PC-3 (cell line): Measurements from ENCODE around the gene CILP. TPM values are rescaled to one million over a fixed set of nuclear protein-coding genes. Genes with fewer than 3 reads are reported as not detected.
A peak's percentile ranks its signal among the peaks of the same experiment; 100 is the strongest.

Source experiments
- ATAC-seq: fragments of 200-7000 bp; cut with Tn5 transposase; 2 replicates; pipeline ENCODE4 v1.9.1; 2020; ENCODE audit warnings: mild to moderate bottlenecking, moderate library complexity
- Bru-seq: library from RNA; stranded (reverse); fragments of 400-500 nt; gene quantifications from one replicate; lab custom pipeline; 2021; lab: Mats Ljungman, UMichigan
- BruChase-seq, 2 experiments: library from RNA; stranded (reverse); fragments of 400-500 nt; gene quantifications; one replicate each; lab custom pipeline; 2021; lab: Mats Ljungman, UMichigan
- BruUV-seq: library from RNA; stranded (reverse); fragments of 400-500 nt; replicated peaks from 2 replicates; lab custom pipeline; 2021; lab: Mats Ljungman, UMichigan
- CTCF ChIA-PET: fragments of 300-600 bp; sonication (Branson Sonifier 250); formaldehyde crosslinking; loops from one replicate; lab custom pipeline; 2022; ENCODE audit warnings: antibody characterized with exemption; lab: Charles Lee
- POLR2A ChIA-PET: fragments of 300-600 bp; sonication (Branson Sonifier 250); formaldehyde crosslinking; loops from one replicate; lab custom pipeline; 2022; ENCODE audit warnings: antibody characterized with exemption; ENCODE audit not compliant: unreplicated experiment; lab: Charles Lee
- DNase-seq: peaks from one replicate; pipeline ENCODE4 v3.0.0-alpha.2; 2015
- H2AFZ ChIP-seq: fragments of 300-600 bp; sonication (generic); 2 replicates; pipeline ENCODE4 v1.6.0; 2016; ENCODE audit warnings: antibody characterized with exemption, low read length
- H3F3A ChIP-seq: fragments of 300-600 bp; sonication (generic); one replicate; pipeline ENCODE4 v1.6.0; 2017; ENCODE audit warnings: antibody characterized with exemption, low read length, control low read depth, mild to moderate bottlenecking; ENCODE audit not compliant: unreplicated experiment
- H3K27ac ChIP-seq: fragments of 300-600 bp; sonication (generic); 2 replicates; pipeline ENCODE4 v1.5.1; 2016; ENCODE audit warnings: mild to moderate bottlenecking, low read length
- H3K27me3 ChIP-seq: fragments of 300-600 bp; sonication (generic); 2 replicates; pipeline ENCODE4 v1.6.1; 2016; ENCODE audit warnings: low read length, mixed read lengths
- H3K36me3 ChIP-seq: fragments of 300-600 bp; sonication (generic); 2 replicates; pipeline ENCODE4 v1.6.1; 2016; ENCODE audit warnings: low read depth, mixed run types, low read length, mixed read lengths
- H3K4me1 ChIP-seq: fragments of 300-600 bp; sonication (generic); 2 replicates; pipeline ENCODE4 v1.5.1; 2016; ENCODE audit warnings: low read length; ENCODE audit not compliant: insufficient read depth
- H3K4me2 ChIP-seq: fragments of 300-600 bp; sonication (generic); 2 replicates; pipeline ENCODE4 v1.6.0; 2016; ENCODE audit warnings: low read length
- H3K4me3 ChIP-seq: fragments of 300-600 bp; sonication (generic); 2 replicates; pipeline ENCODE4 v1.5.1; 2016; ENCODE audit warnings: mild to moderate bottlenecking, low read length, mixed read lengths
- H3K79me2 ChIP-seq: fragments of 300-600 bp; sonication (generic); 2 replicates; pipeline ENCODE4 v1.6.1; 2017; ENCODE audit warnings: low read length, mixed read lengths
- H3K9ac ChIP-seq: fragments of 300-600 bp; sonication (generic); 2 replicates; pipeline ENCODE4 v1.6.0; 2016; ENCODE audit warnings: mild to moderate bottlenecking, low read length
- H3K9me2 ChIP-seq: fragments of 300-600 bp; sonication (generic); replicated peaks from 2 replicates; pipeline ENCODE4 v1.6.1; 2016; ENCODE audit warnings: mixed run types, low read length, mixed read lengths
- H3K9me3 ChIP-seq: fragments of 300-600 bp; sonication (generic); 2 replicates; pipeline ENCODE4 v1.6.1; 2016; ENCODE audit warnings: low read length, mixed read lengths
- H4K20me1 ChIP-seq: fragments of 300-600 bp; sonication (generic); 2 replicates; pipeline ENCODE4 v1.6.1; 2016; ENCODE audit warnings: low read length, mixed read lengths
- CTCF ChIP-seq: fragments of 300-600 bp; sonication (generic); conservative IDR thresholded peaks from 2 replicates; pipeline ENCODE4 v1.5.1; 2017; ENCODE audit warnings: antibody characterized with exemption, low read depth, mild to moderate bottlenecking, low read length
- EZH2 ChIP-seq: fragments of 300-600 bp; sonication (generic); IDR thresholded peaks from one replicate; pipeline ENCODE4 v1.6.1; 2017; ENCODE audit warnings: antibody characterized with exemption, mild to moderate bottlenecking, low read length; ENCODE audit not compliant: unreplicated experiment
- EZH2phosphoT487 ChIP-seq: fragments of 300-600 bp; sonication (generic); IDR thresholded peaks from 2 replicates; pipeline ENCODE4 v1.6.1; 2018; ENCODE audit warnings: mild to moderate bottlenecking, antibody characterized with exemption, low read length, borderline replicate concordance
- intact Hi-C: fragments of 100-400 bp; cut with micrococcal nuclease; formaldehyde crosslinking; loops from 2 replicates; pipeline ENCODE4 v1.9.0; 2023
- long read RNA-seq: library from polyadenylated mRNA; unstranded; transcript quantifications from one replicate; pipeline ENCODE4 v2.0.0, GENCODE V29; 2021; ENCODE audit not compliant: unreplicated experiment
- total RNA-seq: library from RNA; depleted of rRNA; stranded (reverse); fragments of >200 nt; gene quantifications from 2 replicates; pipeline ENCODE4 v1.2.3, GENCODE V29; 2014; rRNA removed

CILP gene
- not detected in 2 replicates for total RNA-seq
- Bru-seq, nascent RNA: percentile 16 among the genes with signal in this experiment
- percentile 21 among the genes with signal in this experiment for BruChase-seq, experiment 1, labeled RNA remaining after a 6-hour chase
- percentile 20 among the genes with signal in this experiment for BruChase-seq, experiment 2, labeled RNA remaining after a 2-hour chase
- long read RNA-seq: 0 reads

- H3F3A ChIP-seq: no peaks in the 10 kb centered on the region
- no peaks in the 10 kb centered on the region for H3K36me3 ChIP-seq
- H3K9me3 ChIP-seq: no peaks in the 10 kb centered on the region
- no peaks in the 10 kb centered on the region for H3K9me2 ChIP-seq
- H3K79me2 ChIP-seq: no peaks in the 10 kb centered on the region
- no peak within 1 kb of the TSS for H3K9ac ChIP-seq
- no peak within 1 kb of the TSS for H3K4me2 ChIP-seq
- H4K20me1 ChIP-seq: no peaks in the 10 kb centered on the region
- H3K4me1 ChIP-seq: no peaks in the 10 kb centered on the region
- DNase-seq: no peak
- H3K4me3 ChIP-seq: no peak within 1 kb of the TSS
- POLR2A ChIA-PET: no interaction called here
- CTCF ChIA-PET: no interaction called here
- TF ChIP-seq CTCF (no peak), EZH2phosphoT487 (no peak), EZH2 (no peak)
- no peak within 1 kb of the TSS for H2AFZ ChIP-seq
- ATAC-seq: no peak
- BruUV-seq: no TSS peak
- H3K27me3 ChIP-seq: no peaks in the 10 kb centered on the region
- no peak within 1 kb of the TSS for H3K27ac ChIP-seq
- intact Hi-C loops: no loop called here
Measured at GRCh38 chr15:65210770-65211481, at the start of gene CILP. CILP (minus strand) TSS chr15:65211473; CDS start chr15:65209755, 1,718 bp downstream.

GRCh38 chr15:65260968-65261367 is 49.7 kb upstream of the CILP start:
- Histone ChIP-seq H3K36me3 (no peaks in the 10 kb centered on the region), H4K20me1 (no peaks in the 10 kb centered on the region), H3K9me2 (no peaks in the 10 kb centered on the region), H3F3A (no peaks in the 10 kb centered on the region), H3K27ac (no peak overlapping the region), H3K79me2 (no peaks in the 10 kb centered on the region), H3K4me2 (no peak overlapping the region), H3K9ac (no peak overlapping the region), H3K9me3 (no peaks in the 10 kb centered on the region), H2AFZ (no peak overlapping the region), H3K4me3 (no peak overlapping the region), H3K4me1 (no peaks in the 10 kb centered on the region), H3K27me3 (no peaks in the 10 kb centered on the region)
- TF ChIP-seq CTCF: no peak
- TF ChIP-seq EZH2phosphoT487: no peak
- TF ChIP-seq EZH2: no peak
- BruUV-seq: no TSS peak
- DNase-seq: no peak
- ATAC-seq: no peak
- intact Hi-C loops: no loop called here
- CTCF ChIA-PET: no interaction called here
- POLR2A ChIA-PET: no interaction called here

- H3K9ac ChIP-seq: no peak overlapping the region
- H3K27me3 ChIP-seq: no peaks in the 10 kb centered on the region
- BruUV-seq: no TSS peak
- H3K4me3 ChIP-seq: no peak overlapping the region
- no peaks in the 10 kb centered on the region for H3K79me2 ChIP-seq
- H3K36me3 ChIP-seq: no peaks in the 10 kb centered on the region
- no peaks in the 10 kb centered on the region for H3K9me3 ChIP-seq
- ChIA-PET CTCF (no interaction called here), POLR2A (no interaction called here)
- intact Hi-C loops: no loop called here
- no peak for DNase-seq
- ATAC-seq: no peak
- H2AFZ ChIP-seq: no peak overlapping the region
- no peaks in the 10 kb centered on the region for H3K9me2 ChIP-seq
- H3K27ac ChIP-seq: no peak overlapping the region
- H3F3A ChIP-seq: no peaks in the 10 kb centered on the region
- no peak overlapping the region for H3K4me2 ChIP-seq
- no peaks in the 10 kb centered on the region for H4K20me1 ChIP-seq
- H3K4me1 ChIP-seq: no peaks in the 10 kb centered on the region
- TF ChIP-seq EZH2phosphoT487 (no peak), EZH2 (no peak), CTCF (no peak)
Measured at GRCh38 chr15:65259367-65259797, 48.1 kb upstream of the CILP start.
